Esophagus muscularis mucosa (tissue), 4 donors: ENCODE measurements around the gene TMEM63C. TPM values are rescaled to one million over a fixed set of nuclear protein-coding genes. Genes with fewer than 3 reads are reported as not detected.

Experiments used
- DNase-seq: peaks from one replicate; pipeline ENCODE4 v3.0.0-alpha.2; 2017; ENCODE audit errors: extremely low spot score
- H3K27ac ChIP-seq, 4 donors: fragments of 200-600 bp; sonication (generic); replicated peaks in 1 of 4; 1 replicate in 3 of 4; 2 replicates in 1 of 4; pipeline ENCODE4 v1.5.1; 2016 to 2019; ENCODE audit warnings: mild to moderate bottlenecking in 1 of 4
- H3K27me3 ChIP-seq, 4 donors: fragments of 200-600 bp; sonication (generic); one replicate each; pipeline versions ENCODE4 v1.5.1 to v1.6.0; 2016 to 2019
- H3K36me3 ChIP-seq, 4 donors: fragments of 200-600 bp; sonication (generic); one replicate each; pipeline ENCODE4 v1.5.1; 2016 to 2019
- H3K4me1 ChIP-seq, 4 donors: fragments of 200-600 bp; sonication (generic); one replicate each; pipeline ENCODE4 v1.5.1; 2016 to 2019
- H3K4me3 ChIP-seq, 4 donors: fragments of 200-600 bp; sonication (generic); 1 replicate in 2 of 4; 2 replicates in 2 of 4; pipeline ENCODE4 v1.5.1; 2016 to 2019; ENCODE audit warnings: mild to moderate bottlenecking in 4 of 4, moderate library complexity in 1 of 4
- H3K9me3 ChIP-seq, 4 donors: fragments of 200-600 bp; sonication (generic); 1 replicate in 3 of 4; 2 replicates in 1 of 4; pipeline ENCODE4 v1.5.1; 2016 to 2019
- EP300 ChIP-seq: sonication (generic); formaldehyde crosslinking; IDR thresholded peaks from one replicate; pipeline ENCODE4 v1.6.1; 2017; ENCODE audit warnings: antibody characterized with exemption
- POLR2A ChIP-seq: fragments of 450-650 bp; IDR thresholded peaks from one replicate; pipeline ENCODE4 v1.6.1; 2017; ENCODE audit warnings: antibody characterized with exemption, moderate library complexity, mild to moderate bottlenecking, low read depth
- POLR2AphosphoS5 ChIP-seq, 2 donors: sonication (generic); formaldehyde crosslinking; IDR thresholded peaks; one replicate each; pipeline ENCODE4 v1.6.1; 2017; ENCODE audit warnings: antibody characterized with exemption in 2 of 2
- WGBS: methylation state at CpG from one replicate; pipeline ENCODE4 v1.1.5; 2018; 5-methylcytosine and 5-hydroxymethylcytosine counted together
- intact Hi-C: fragments of 100-400 bp; cut with DNase I; formaldehyde crosslinking; loops from one replicate; pipeline ENCODE4 v1.15.1; 2023
- total RNA-seq, 4 donors: library from RNA; depleted of rRNA; stranded (reverse); fragments of >200 nt; gene quantifications; one replicate each; pipeline versions ENCODE4 v1.1.0 to v1.2.1, GENCODE V29; 2016
- TF ChIP-seq, protein P1 (sequence below), 3 experiments: fragments of 200-600 bp in 2 of 3; fragments of 450-650 bp in 1 of 3; sonication (generic) in 2 of 3; IDR thresholded peaks; one replicate each; pipeline ENCODE4 v1.5.1; 2017 to 2019; ENCODE audit warnings: antibody characterized with exemption in 3 of 3, mild to moderate bottlenecking in 2 of 3, moderate library complexity in 1 of 3

Gene TMEM63C
- total RNA-seq, 4 donors from 2014 or later = 0.83 to 5.0 (median 1.1) TPM

- intact Hi-C loops = no loop called here
- DNase-seq = no peak
- H3K27me3 ChIP-seq = peaks cover 0 to 52% (median 0%) of the 10 kb centered on the region in 4 donors
Measured at GRCh38 chr14:77214216-77214615, 32.6 kb downstream of the TMEM63C start.

DNA sequence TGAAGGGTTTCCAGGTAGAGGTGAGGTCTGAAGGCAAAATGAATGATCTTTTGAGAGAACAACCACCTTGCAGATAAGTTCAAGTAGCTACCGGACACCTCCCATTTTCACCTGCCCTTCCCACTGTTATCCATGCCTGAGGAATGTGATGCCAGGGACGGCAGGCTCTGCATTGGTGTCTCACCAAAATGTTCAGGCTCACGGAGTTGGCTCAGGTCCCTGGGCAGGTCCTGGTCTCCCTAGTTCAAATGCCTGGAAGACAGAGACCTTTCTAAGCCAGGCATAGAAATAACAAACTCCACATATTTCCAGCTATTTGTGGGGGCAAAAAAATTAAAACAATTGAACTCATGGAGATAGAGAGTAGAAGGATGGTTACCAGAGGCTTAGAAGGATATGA lies 36.0 kb downstream of the TMEM63C start:
- Histone ChIP-seq H3K4me3 (no peak overlapping the region), H3K27me3 (peaks cover 0 to 82% (median 0%) of the 10 kb centered on the region in 4 donors), H3K27ac (no peak overlapping the region), H3K9me3 (no peaks in the 10 kb centered on the region), H3K36me3 (no peaks in the 10 kb centered on the region), H3K4me1 (no peaks in the 10 kb centered on the region)
- TF ChIP-seq, protein P1, sequence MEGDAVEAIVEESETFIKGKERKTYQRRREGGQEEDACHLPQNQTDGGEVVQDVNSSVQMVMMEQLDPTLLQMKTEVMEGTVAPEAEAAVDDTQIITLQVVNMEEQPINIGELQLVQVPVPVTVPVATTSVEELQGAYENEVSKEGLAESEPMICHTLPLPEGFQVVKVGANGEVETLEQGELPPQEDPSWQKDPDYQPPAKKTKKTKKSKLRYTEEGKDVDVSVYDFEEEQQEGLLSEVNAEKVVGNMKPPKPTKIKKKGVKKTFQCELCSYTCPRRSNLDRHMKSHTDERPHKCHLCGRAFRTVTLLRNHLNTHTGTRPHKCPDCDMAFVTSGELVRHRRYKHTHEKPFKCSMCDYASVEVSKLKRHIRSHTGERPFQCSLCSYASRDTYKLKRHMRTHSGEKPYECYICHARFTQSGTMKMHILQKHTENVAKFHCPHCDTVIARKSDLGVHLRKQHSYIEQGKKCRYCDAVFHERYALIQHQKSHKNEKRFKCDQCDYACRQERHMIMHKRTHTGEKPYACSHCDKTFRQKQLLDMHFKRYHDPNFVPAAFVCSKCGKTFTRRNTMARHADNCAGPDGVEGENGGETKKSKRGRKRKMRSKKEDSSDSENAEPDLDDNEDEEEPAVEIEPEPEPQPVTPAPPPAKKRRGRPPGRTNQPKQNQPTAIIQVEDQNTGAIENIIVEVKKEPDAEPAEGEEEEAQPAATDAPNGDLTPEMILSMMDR (IDR thresholded peaks at IDR 0.05) = no peak
- no peak for TF ChIP-seq EP300
- TF ChIP-seq POLR2AphosphoS5 (IDR thresholded peaks at IDR 0.05) = no peak
- no peak for TF ChIP-seq POLR2A
- intact Hi-C loops = no loop called here
- WGBS = 46% methylated on average over 3 of the region's 3 CpGs
- DNase-seq = no peak

More at GRCh38 chr14:77214216-77214615, 32.6 kb downstream of the TMEM63C start:
- TF ChIP-seq, protein P1 (IDR thresholded peaks at IDR 0.05) = no peak
- TF ChIP-seq POLR2A (no peak), POLR2AphosphoS5 (IDR thresholded peaks at IDR 0.05) (no peak), EP300 (no peak)
- H3K4me1 ChIP-seq = no peaks in the 10 kb centered on the region
- no peaks in the 10 kb centered on the region for H3K9me3 ChIP-seq
- WGBS = 78% methylated on average over 7 of the region's 7 CpGs
- no peak overlapping the region for H3K4me3 ChIP-seq
- H3K27ac ChIP-seq = no peak overlapping the region
- no peaks in the 10 kb centered on the region for H3K36me3 ChIP-seq

DNA sequence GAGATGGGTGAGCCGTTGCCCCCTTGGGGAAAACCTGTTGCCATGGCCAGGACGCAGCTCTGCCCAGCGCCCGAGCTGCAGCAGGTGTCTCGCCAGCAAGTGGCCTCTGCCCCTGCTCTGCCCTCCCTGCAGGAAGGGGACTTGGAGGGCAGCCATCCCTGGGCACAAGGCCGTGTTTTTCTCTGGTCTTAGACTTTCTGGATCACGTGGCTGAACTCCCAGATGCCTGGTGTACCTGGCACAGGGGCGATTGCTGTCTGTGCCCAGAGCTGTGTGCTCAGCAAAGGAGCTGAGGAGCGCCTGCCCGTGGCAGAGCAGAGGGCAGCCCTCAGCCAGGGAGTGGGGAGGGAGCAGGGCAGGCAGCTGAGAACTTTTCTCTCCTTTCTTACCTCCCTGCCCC lies 38.0 kb downstream of the TMEM63C start:
- H3K27me3 ChIP-seq = peaks cover 0 to 77% (median 0%) of the 10 kb centered on the region in 4 donors
- 45% methylated on average over 10 of the region's 10 CpGs for WGBS
- no peak overlapping the region for H3K27ac ChIP-seq
- intact Hi-C loops = no loop called here
- TF ChIP-seq EP300 (no peak), POLR2AphosphoS5 (IDR thresholded peaks at IDR 0.05) (no peak), POLR2A (no peak)
- TF ChIP-seq, protein P1 (IDR thresholded peaks at IDR 0.05) = no peak
- no peak for DNase-seq
- H3K4me1 ChIP-seq = no peaks in the 10 kb centered on the region
- no peak overlapping the region for H3K4me3 ChIP-seq
- no peaks in the 10 kb centered on the region for H3K36me3 ChIP-seq
- no peaks in the 10 kb centered on the region for H3K9me3 ChIP-seq

- Histone ChIP-seq H3K36me3 (no peaks in the 10 kb centered on the region), H3K9me3 (no peaks in the 10 kb centered on the region), H3K27ac (no peak overlapping the region), H3K4me1 (no peaks in the 10 kb centered on the region), H3K4me3 (no peak overlapping the region), H3K27me3 (peaks cover 0 to 70% (median 0%) of the 10 kb centered on the region in 4 donors)
- TF ChIP-seq, protein P1 (IDR thresholded peaks at IDR 0.05) = no peak
- TF ChIP-seq POLR2AphosphoS5 (IDR thresholded peaks at IDR 0.05) (no peak), POLR2A (no peak), EP300 (no peak)
- intact Hi-C loops = no loop called here
- WGBS = 80% methylated on average over 24 of the region's 24 CpGs
- no peak for DNase-seq
Measured at GRCh38 chr14:77220246-77221017, 38.8 kb downstream of the TMEM63C start.
